Measurements from ENCODE around the gene TEC. TPM values are rescaled to one million over a fixed set of nuclear protein-coding genes. Genes with fewer than 3 reads are reported as not detected.
"Not testable (repeated sequence)": the region's sequence is repeated elsewhere in the genome, so short reads cannot be mapped to it uniquely, and the experiment has no call there.

The TEC gene
- total RNA-seq, 1 donor from 2014 or later, result not detected

GRCh38 chr4:48296365-48296764 lies 26.7 kb upstream of the TEC start:
- Mint-ChIP-seq H3K27me3 (ENCODE audit: insufficient read depth, low read depth) (peaks cover 2% of the 10 kb centered on the region), H3K27ac (no peak overlapping the region), H3K36me3 (no peaks in the 10 kb centered on the region), H3K4me3 (no peak overlapping the region), H3K4me1 (no peaks in the 10 kb centered on the region), H3K9me3 (peaks cover 8% of the 10 kb centered on the region)
- Histone ChIP-seq H3K27ac (no peak overlapping the region), H3K27me3 (no peaks in the 10 kb centered on the region), H4K20me1 (ENCODE audit: low read depth) (no peaks in the 10 kb centered on the region), H3K4me1 (no peaks in the 10 kb centered on the region), H3K9me3 (ENCODE audit: low read depth) (no peaks in the 10 kb centered on the region), H3K4me3 (no peak overlapping the region), H2AFZ (replicated peaks) (no peak overlapping the region), H3F3A (ENCODE audit: low read depth) (no peaks in the 10 kb centered on the region), H3K79me2 (ENCODE audit: low read depth) (no peaks in the 10 kb centered on the region), H3K36me3 (no peaks in the 10 kb centered on the region), H3K4me2 (no peak overlapping the region), H3K9ac (no peak overlapping the region)
- TF ChIP-seq EZH2phosphoT487 (IDR thresholded peaks at IDR 0.05), result no peak
- TF ChIP-seq EZH2 (IDR thresholded peaks at IDR 0.05), result no peak
- no peak for TF ChIP-seq CTCF (IDR thresholded peaks at IDR 0.05)
- DNase-seq (ENCODE audit: low spot score), result no peak

GRCh38 chr4:48295116-48295515 lies 25.5 kb upstream of the TEC start:
- Mint-ChIP-seq H3K36me3 (no peaks in the 10 kb centered on the region), H3K4me1 (no peaks in the 10 kb centered on the region), H3K9me3 (peaks cover 12% of the 10 kb centered on the region), H3K27me3 (ENCODE audit: insufficient read depth, low read depth) (peaks cover 2% of the 10 kb centered on the region), H3K4me3 (no peak overlapping the region), H3K27ac (no peak overlapping the region)
- DNase-seq (ENCODE audit: low spot score), result no peak
- Histone ChIP-seq H3K9ac (no peak overlapping the region), H3K79me2 (ENCODE audit: low read depth) (no peaks in the 10 kb centered on the region), H3K36me3 (no peaks in the 10 kb centered on the region), H3K27ac (no peak overlapping the region), H3K4me3 (no peak overlapping the region), H3K27me3 (no peaks in the 10 kb centered on the region), H3K4me2 (no peak overlapping the region), H3K9me3 (ENCODE audit: low read depth) (no peaks in the 10 kb centered on the region), H3F3A (ENCODE audit: low read depth) (no peaks in the 10 kb centered on the region), H4K20me1 (ENCODE audit: low read depth) (no peaks in the 10 kb centered on the region), H2AFZ (replicated peaks) (no peak overlapping the region), H3K4me1 (no peaks in the 10 kb centered on the region)
- TF ChIP-seq CTCF (IDR thresholded peaks at IDR 0.05) (no peak), EZH2 (IDR thresholded peaks at IDR 0.05) (no peak), EZH2phosphoT487 (IDR thresholded peaks at IDR 0.05) (no peak)

- not testable (repeated sequence) for H3F3A ChIP-seq (ENCODE audit: low read depth)
These were observed 22.7 kb upstream of the TEC start for GRCh38 chr4:48292218-48292790.

GRCh38 chr4:48290146-48290772 lies 20.6 kb upstream of the TEC start:
- no peak overlapping the region for H3K4me3 Mint-ChIP-seq
- H3K4me2 ChIP-seq, result no peak overlapping the region
- no peaks in the 10 kb centered on the region for H3K4me1 Mint-ChIP-seq
- no peak overlapping the region for H2AFZ ChIP-seq (replicated peaks)
- H3K9ac ChIP-seq, result no peak overlapping the region
- H3K9me3 ChIP-seq (ENCODE audit: low read depth), result no peaks in the 10 kb centered on the region
- H3F3A ChIP-seq (ENCODE audit: low read depth), result no peaks in the 10 kb centered on the region
- no peaks in the 10 kb centered on the region for H3K4me1 ChIP-seq
- no peaks in the 10 kb centered on the region for H3K36me3 ChIP-seq
- H3K79me2 ChIP-seq (ENCODE audit: low read depth), result no peaks in the 10 kb centered on the region
- peaks cover 12% of the 10 kb centered on the region for H3K9me3 Mint-ChIP-seq
- TF ChIP-seq EZH2phosphoT487 (IDR thresholded peaks at IDR 0.05) (no peak), CTCF (IDR thresholded peaks at IDR 0.05) (peak; percentile 51), EZH2 (IDR thresholded peaks at IDR 0.05) (no peak)
- no peaks in the 10 kb centered on the region for H3K27me3 ChIP-seq
- H4K20me1 ChIP-seq (ENCODE audit: low read depth), result no peaks in the 10 kb centered on the region
- no peak overlapping the region for H3K4me3 ChIP-seq
- no peak overlapping the region for H3K27ac ChIP-seq
- H3K27me3 Mint-ChIP-seq (ENCODE audit: insufficient read depth, low read depth), result no peaks in the 10 kb centered on the region
- peak; percentile 7 for DNase-seq (ENCODE audit: low spot score)
- H3K27ac Mint-ChIP-seq, result no peak overlapping the region
- H3K36me3 Mint-ChIP-seq, result no peaks in the 10 kb centered on the region

More at GRCh38 chr4:48292218-48292790, 22.7 kb upstream of the TEC start:
- H3K36me3 ChIP-seq; H4K20me1 ChIP-seq (ENCODE audit: low read depth); H3K9me3 ChIP-seq (ENCODE audit: low read depth); H3K4me1 ChIP-seq; H3K27ac Mint-ChIP-seq; H3K79me2 ChIP-seq (ENCODE audit: low read depth); H3K27me3 Mint-ChIP-seq (ENCODE audit: insufficient read depth, low read depth); H3K4me1 Mint-ChIP-seq; H3K9ac ChIP-seq; H3K4me2 ChIP-seq; H3K27ac ChIP-seq; H3K36me3 Mint-ChIP-seq; H3K27me3 ChIP-seq; H3K4me3 ChIP-seq; DNase-seq (ENCODE audit: low spot score); H3K4me3 Mint-ChIP-seq; H2AFZ ChIP-seq (replicated peaks): not testable (repeated sequence)
- H3K9me3 Mint-ChIP-seq, result peaks cover 12% of the 10 kb centered on the region

- H3K9ac ChIP-seq; DNase-seq (ENCODE audit: low spot score); H3K27me3 Mint-ChIP-seq (ENCODE audit: insufficient read depth, low read depth); H3K27ac ChIP-seq; H3K79me2 ChIP-seq (ENCODE audit: low read depth); H3K4me3 ChIP-seq; H3K9me3 Mint-ChIP-seq; H3K27me3 ChIP-seq; H4K20me1 ChIP-seq (ENCODE audit: low read depth); H3K4me1 ChIP-seq; H3K36me3 ChIP-seq; H3K4me1 Mint-ChIP-seq; H3K4me3 Mint-ChIP-seq; H3K36me3 Mint-ChIP-seq; H3K9me3 ChIP-seq (ENCODE audit: low read depth); H3F3A ChIP-seq (ENCODE audit: low read depth); H3K4me2 ChIP-seq; H2AFZ ChIP-seq (replicated peaks); H3K27ac Mint-ChIP-seq: not testable (repeated sequence)
These were observed 16.4 kb upstream of the TEC start for GRCh38 chr4:48286060-48286459.

GRCh38 chr4:48285640-48286039 lies 16.0 kb upstream of the TEC start:
- H4K20me1 ChIP-seq (ENCODE audit: low read depth); H3K4me2 ChIP-seq; H3K9ac ChIP-seq; H3K9me3 ChIP-seq (ENCODE audit: low read depth); H3K27me3 Mint-ChIP-seq (ENCODE audit: insufficient read depth, low read depth); H3K27ac ChIP-seq; H3K36me3 ChIP-seq; H3K4me3 ChIP-seq; H2AFZ ChIP-seq (replicated peaks); DNase-seq (ENCODE audit: low spot score); H3K4me3 Mint-ChIP-seq; H3K4me1 ChIP-seq; H3K9me3 Mint-ChIP-seq; H3K36me3 Mint-ChIP-seq; H3K4me1 Mint-ChIP-seq; H3K27me3 ChIP-seq; H3K79me2 ChIP-seq (ENCODE audit: low read depth); H3F3A ChIP-seq (ENCODE audit: low read depth); H3K27ac Mint-ChIP-seq: not testable (repeated sequence)

Measured in neural progenitor cell (in vitro differentiated cells).